K562 (cell line): Measurements from ENCODE around the gene CFAP97D2. TPM values are rescaled to one million over a fixed set of nuclear protein-coding genes. Genes with fewer than 3 reads are reported as not detected.

ENCODE experiments used
- BDP1 ChIP-seq: IDR thresholded peaks from 3 replicates; pipeline ENCODE4 v1.6.1; 2011; ENCODE audit not compliant: insufficient read length, insufficient read depth
- CHCHD3 ChIP-seq: fragments of 250-450 bp; sonication (Bioruptor Pico); IDR thresholded peaks from 2 replicates; pipeline ENCODE4 v2.1.2; 2022; ENCODE audit warnings: mild to moderate bottlenecking
- CSDE1 ChIP-seq, 2 experiments: fragments of 450-650 bp; IDR thresholded peaks; 2 replicates each; pipeline ENCODE4 v1.6.1; 2016; ENCODE audit warnings: mild to moderate bottlenecking in 1 of 2
- DEAF1 ChIP-seq: fragments of 450-650 bp; formaldehyde crosslinking; IDR thresholded peaks from 2 replicates; pipeline ENCODE4 v1.4.0; 2020; ENCODE audit warnings: mild to moderate bottlenecking, moderate library complexity
- EZH2 ChIP-seq: IDR thresholded peaks from 2 replicates; pipeline ENCODE4 v1.6.1; 2012; ENCODE audit warnings: low read depth, mild to moderate bottlenecking, inconsistent platforms, low read length, borderline replicate concordance
- HDAC2 ChIP-seq: fragments of 450-650 bp; IDR thresholded peaks from 2 replicates; pipeline ENCODE4 v1.6.1; 2016; ENCODE audit warnings: mild to moderate bottlenecking
- HNRNPL ChIP-seq: fragments of 200-400 bp; formaldehyde crosslinking; IDR thresholded peaks from 2 replicates; pipeline ENCODE4 v1.6.1; 2017; ENCODE audit warnings: low read depth, mild to moderate bottlenecking, low read length
- IFI16 ChIP-seq: fragments of 250-450 bp; sonication (Bioruptor Pico); IDR thresholded peaks from 2 replicates; pipeline ENCODE4 v2.1.2; 2022; ENCODE audit warnings: mild to moderate bottlenecking, inconsistent platforms
- LEF1 ChIP-seq: fragments of 450-650 bp; IDR thresholded peaks from 2 replicates; pipeline ENCODE4 v1.6.1; 2016; ENCODE audit warnings: mild to moderate bottlenecking
- MLLT1 ChIP-seq, 2 experiments: fragments of 450-650 bp; IDR thresholded peaks; 2 replicates each; pipeline ENCODE4 v1.6.1; 2016
- NFYB ChIP-seq: IDR thresholded peaks from 2 replicates; pipeline ENCODE4 v1.6.1; 2011; ENCODE audit warnings: mild to moderate bottlenecking, moderate library complexity; ENCODE audit not compliant: insufficient read length; ENCODE audit errors: extremely low read depth
- RFX7 ChIP-seq: fragments of 250-450 bp; sonication (Bioruptor Pico); IDR thresholded peaks from 2 replicates; pipeline ENCODE4 v1.5.1; 2021; ENCODE audit warnings: mild to moderate bottlenecking
- SMAD1 ChIP-seq: fragments of 150-350 bp; IDR thresholded peaks from 2 replicates; pipeline ENCODE4 v1.6.1; 2014; ENCODE audit warnings: low read length, low read depth; ENCODE audit not compliant: partially characterized antibody
- SMAD3 ChIP-seq: fragments of 450-650 bp; formaldehyde crosslinking; conservative IDR thresholded peaks from 2 replicates; pipeline ENCODE4 v1.4.0; 2020; ENCODE audit warnings: mild to moderate bottlenecking
- U2AF2 ChIP-seq: fragments of 200-400 bp; formaldehyde crosslinking; optimal IDR thresholded peaks from 2 replicates; pipeline ENCODE3; 2017; ENCODE audit warnings: low read depth, mild to moderate bottlenecking, low read length
- XRCC5 ChIP-seq: fragments of 200-400 bp; formaldehyde crosslinking; IDR thresholded peaks from 2 replicates; pipeline ENCODE4 v1.6.1; 2017; ENCODE audit warnings: low read depth, mild to moderate bottlenecking, low read length
- ZFP91 ChIP-seq: sonication (generic); formaldehyde crosslinking; IDR thresholded peaks from 2 replicates; pipeline ENCODE4 v1.8.0; 2022; ENCODE audit warnings: mild to moderate bottlenecking, missing genetic modification reagents
- ZNF24 ChIP-seq: fragments of 450-650 bp; IDR thresholded peaks from 2 replicates; pipeline ENCODE4 v1.6.1; 2016
- ZNF431 ChIP-seq: sonication (generic); formaldehyde crosslinking; IDR thresholded peaks from 2 replicates; pipeline ENCODE4 v1.8.0; 2022; ENCODE audit warnings: mild to moderate bottlenecking, missing genetic modification reagents
- ZNF511 ChIP-seq: sonication (generic); formaldehyde crosslinking; IDR thresholded peaks from 2 replicates; pipeline ENCODE4 v1.8.0; 2022; ENCODE audit warnings: mild to moderate bottlenecking, missing genetic modification reagents
- polyA plus RNA-seq, 8 experiments: library from polyadenylated mRNA; depleted of rRNA in 4 of 8; stranded (reverse) in 5 of 8; unstranded in 3 of 8; fragments of >200 nt; fragmentation: Nextera tagmentation in 2 of 8; fragmentation: Illumina TruSeq in 1 of 8; extraction: Ambion mirVana in 2 of 8; extraction: Trizol in 1 of 8; gene quantifications; 2 replicates each; pipeline versions ENCODE4 v1.2.1 to v1.2.3, GENCODE V29; 2011 to 2014; ENCODE audit warnings: inconsistent platforms in 1 of 8, missing spikeins in 1 of 8
- total RNA-seq, 7 experiments: library from RNA; depleted of rRNA in 6 of 7; stranded (reverse); fragments of >200 nt in 6 of 7; fragmentation: Illumina TruSeq in 2 of 7; extraction: Trizol in 2 of 7; gene quantifications; 2 replicates each; pipeline versions ENCODE4 v1.2.1 to v1.2.3, GENCODE V29; 2011 to 2021; ENCODE audit warnings: low replicate concordance in 1 of 7
- TF ChIP-seq, protein P1 (sequence below): fragments of 250-450 bp; sonication (Bioruptor Pico); IDR thresholded peaks from 2 replicates; pipeline ENCODE4 v1.6.1; 2021; ENCODE audit warnings: mild to moderate bottlenecking
- TF ChIP-seq, protein P2 (sequence below): fragments of 250-450 bp; sonication (Bioruptor Pico); IDR thresholded peaks from 2 replicates; pipeline ENCODE4 v1.8.0; 2022; ENCODE audit warnings: inconsistent platforms, mild to moderate bottlenecking, moderate library complexity, borderline replicate concordance

Gene CFAP97D2
- total and polyA plus RNA-seq, 9 of the 15 experiments (the other 6 are each of a cell fraction or from before 2014, with no cell fraction given), result not detected

DNA sequence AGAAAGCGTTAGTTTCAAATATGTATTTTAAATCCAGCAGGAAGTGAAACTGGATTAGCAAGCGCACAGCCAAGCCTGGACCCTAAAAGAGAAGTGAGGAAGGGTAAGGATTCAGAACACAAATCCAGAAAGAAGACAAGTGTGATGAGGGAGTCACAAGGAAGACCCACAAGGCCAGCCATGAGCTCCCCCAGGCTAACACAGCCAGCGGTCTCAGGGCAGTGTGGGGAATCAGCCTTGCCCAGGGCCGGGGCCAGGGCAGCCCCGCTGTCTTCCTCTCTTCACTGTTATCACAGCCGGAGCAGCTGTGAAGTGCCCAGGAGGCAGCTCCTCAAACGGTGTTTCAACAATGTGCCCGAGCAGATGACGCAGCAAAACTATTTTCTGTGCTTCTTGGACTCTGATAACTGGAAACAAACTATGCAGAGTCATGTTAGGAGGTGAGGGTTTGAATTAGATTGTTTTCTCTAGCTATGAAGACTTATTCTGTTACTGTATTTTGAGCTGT lies 43.5 kb downstream of the CFAP97D2 start (continued):
- TF ChIP-seq CSDE1 (IDR thresholded peaks at IDR 0.05) (no peak), HNRNPL (no peak), XRCC5 (no peak), NFYB (no peak), SMAD1 (peak; percentile 36), ZNF431 (CRISPR knock-in tag) (no peak), ZNF511 (CRISPR knock-in tag) (no peak), ZFP91 (no peak), BDP1 (no peak), RFX7 (CRISPR knock-in tag) (no peak), EZH2 (no peak), ZNF24 (0 out of 2 replicates have a peak, but pooled peaks have one; percentile 24), SMAD3 (0 out of 2 replicates have a peak, but pooled peaks have one; percentile 41), MLLT1 (IDR thresholded peaks at IDR 0.05) (no peak), CHCHD3 (no peak), IFI16 (CRISPR knock-in tag) (no peak), DEAF1 (CRISPR knock-in tag) (no peak), HDAC2 (peak; percentile 75; the same call in 1 of the 2 replicates), U2AF2 (no peak), LEF1 (peak; percentile 75)
- TF ChIP-seq, protein P1, sequence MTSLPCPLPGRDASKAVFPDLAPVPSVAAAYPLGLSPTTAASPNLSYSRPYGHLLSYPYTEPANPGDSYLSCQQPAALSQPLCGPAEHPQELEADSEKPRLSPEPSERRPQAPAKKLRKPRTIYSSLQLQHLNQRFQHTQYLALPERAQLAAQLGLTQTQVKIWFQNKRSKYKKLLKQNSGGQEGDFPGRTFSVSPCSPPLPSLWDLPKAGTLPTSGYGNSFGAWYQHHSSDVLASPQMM (CRISPR knock-in tag), result no peak
- TF ChIP-seq, protein P2, sequence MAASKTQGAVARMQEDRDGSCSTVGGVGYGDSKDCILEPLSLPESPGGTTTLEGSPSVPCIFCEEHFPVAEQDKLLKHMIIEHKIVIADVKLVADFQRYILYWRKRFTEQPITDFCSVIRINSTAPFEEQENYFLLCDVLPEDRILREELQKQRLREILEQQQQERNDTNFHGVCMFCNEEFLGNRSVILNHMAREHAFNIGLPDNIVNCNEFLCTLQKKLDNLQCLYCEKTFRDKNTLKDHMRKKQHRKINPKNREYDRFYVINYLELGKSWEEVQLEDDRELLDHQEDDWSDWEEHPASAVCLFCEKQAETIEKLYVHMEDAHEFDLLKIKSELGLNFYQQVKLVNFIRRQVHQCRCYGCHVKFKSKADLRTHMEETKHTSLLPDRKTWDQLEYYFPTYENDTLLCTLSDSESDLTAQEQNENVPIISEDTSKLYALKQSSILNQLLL (CRISPR knock-in tag), result no peak
